RWPE1 (cell line): ENCODE results near the gene PDE4D.

Experiments used
- CTCF ChIA-PET: fragments of 350-600 bp; sonication (Branson Sonifier 250); formaldehyde crosslinking; extraction: SDS; loops from one replicate; lab custom pipeline; 2021; lab: Yijun Ruan, JAX
- POLR2A ChIA-PET: fragments of 400-600 bp; formaldehyde crosslinking; extraction: SDS; loops from one replicate; lab custom pipeline; 2020; ENCODE audit warnings: antibody characterized with exemption; ENCODE audit not compliant: low non-redundant PET; lab: Yijun Ruan, JAX
- DNase-seq: peaks from one replicate; pipeline ENCODE4 v3.0.0; 2012; ENCODE audit warnings: low spot score
- H3K27ac ChIP-seq: fragments of 450-650 bp; 2 replicates; pipeline ENCODE4 v1.5.1; 2017
- TF ChIP-seq, protein P1 (sequence below): fragments of 450-650 bp; conservative IDR thresholded peaks from 2 replicates; pipeline ENCODE4 v1.5.1; 2017; ENCODE audit warnings: low read depth, mild to moderate bottlenecking

PDE4D gene

DNA sequence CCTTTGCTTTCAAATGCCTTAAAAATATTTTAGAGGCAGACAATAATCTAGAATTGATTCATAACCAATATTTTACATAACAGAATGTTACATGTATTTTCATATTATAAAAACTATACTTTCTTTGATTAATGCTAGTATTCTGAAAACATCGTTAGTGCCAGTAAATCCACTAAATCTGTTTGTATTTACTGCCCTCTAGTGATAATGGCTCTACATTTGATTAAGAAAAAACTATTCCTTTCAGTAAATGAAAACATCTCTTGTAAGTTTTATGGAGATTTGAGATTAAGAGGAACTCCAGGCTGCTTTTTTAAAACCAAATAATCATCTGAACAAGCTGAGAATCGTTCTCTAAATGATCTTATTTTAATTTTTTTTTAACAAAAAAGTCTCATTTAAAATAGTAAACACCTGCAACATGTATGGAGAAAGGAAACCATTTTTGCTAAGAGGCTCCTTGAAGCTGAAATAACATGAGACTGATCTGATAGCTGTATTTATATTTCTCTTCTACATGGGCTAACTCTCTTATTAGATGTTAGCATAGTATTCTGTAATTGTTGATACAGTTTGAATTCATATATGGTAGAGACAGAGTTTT, 886.0 kb downstream of the PDE4D start:
- H3K27ac ChIP-seq: no peak overlapping the region
- TF ChIP-seq, protein P1, sequence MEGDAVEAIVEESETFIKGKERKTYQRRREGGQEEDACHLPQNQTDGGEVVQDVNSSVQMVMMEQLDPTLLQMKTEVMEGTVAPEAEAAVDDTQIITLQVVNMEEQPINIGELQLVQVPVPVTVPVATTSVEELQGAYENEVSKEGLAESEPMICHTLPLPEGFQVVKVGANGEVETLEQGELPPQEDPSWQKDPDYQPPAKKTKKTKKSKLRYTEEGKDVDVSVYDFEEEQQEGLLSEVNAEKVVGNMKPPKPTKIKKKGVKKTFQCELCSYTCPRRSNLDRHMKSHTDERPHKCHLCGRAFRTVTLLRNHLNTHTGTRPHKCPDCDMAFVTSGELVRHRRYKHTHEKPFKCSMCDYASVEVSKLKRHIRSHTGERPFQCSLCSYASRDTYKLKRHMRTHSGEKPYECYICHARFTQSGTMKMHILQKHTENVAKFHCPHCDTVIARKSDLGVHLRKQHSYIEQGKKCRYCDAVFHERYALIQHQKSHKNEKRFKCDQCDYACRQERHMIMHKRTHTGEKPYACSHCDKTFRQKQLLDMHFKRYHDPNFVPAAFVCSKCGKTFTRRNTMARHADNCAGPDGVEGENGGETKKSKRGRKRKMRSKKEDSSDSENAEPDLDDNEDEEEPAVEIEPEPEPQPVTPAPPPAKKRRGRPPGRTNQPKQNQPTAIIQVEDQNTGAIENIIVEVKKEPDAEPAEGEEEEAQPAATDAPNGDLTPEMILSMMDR: peak; percentile 69
- ChIA-PET POLR2A (no interaction called here), CTCF (interaction anchor here (0.6 to 1.9 kb wide), 7 partner anchors 97 to 888 kb away, joined by 3 to 15 read pairs (median 3); no protein-coding TSS in a partner anchor)
- DNase-seq: peak; percentile 46

DNA sequence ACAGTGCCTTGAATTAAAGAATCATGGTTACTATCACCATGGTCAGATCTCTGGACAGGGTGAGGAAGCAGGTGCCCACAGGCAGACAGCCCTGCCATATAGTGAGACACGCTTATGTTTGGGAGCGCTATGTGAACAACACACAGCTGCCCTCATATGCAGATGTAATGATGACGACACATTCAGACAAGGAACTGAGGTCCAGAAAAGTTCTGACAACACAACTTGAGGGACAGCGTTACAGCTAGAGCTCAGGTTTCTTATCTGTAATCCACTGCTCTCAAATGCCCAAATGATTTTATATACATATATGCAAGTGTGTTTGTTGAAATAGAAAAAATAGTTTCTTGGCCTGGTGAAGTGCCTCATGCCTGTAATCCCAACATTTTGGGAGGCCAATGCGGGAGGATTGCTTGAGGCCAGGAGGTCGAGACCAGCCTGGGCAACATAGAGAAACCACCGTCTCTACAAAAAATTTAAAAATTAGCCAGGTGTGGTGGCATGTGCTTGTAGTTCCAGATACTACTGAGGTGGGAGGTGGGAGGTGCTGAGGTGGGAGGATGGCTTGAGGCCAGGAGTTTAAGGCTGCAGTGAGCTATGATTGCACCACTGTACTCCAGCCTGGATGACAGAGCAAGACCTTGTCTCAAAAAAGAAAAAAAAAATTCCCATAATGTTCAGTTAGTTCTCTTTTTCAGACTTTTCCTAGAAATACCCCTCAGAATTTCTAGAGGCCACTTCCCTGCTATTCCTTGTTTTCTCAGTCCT, 887.4 kb downstream of the PDE4D start:
- TF ChIP-seq, protein P1: no peak
- ChIA-PET POLR2A (no interaction called here), CTCF (interaction anchor here (1.3 to 1.9 kb wide), 2 partner anchors 115 to 120 kb away, joined by 3 to 15 read pairs; no protein-coding TSS in a partner anchor)

DNA sequence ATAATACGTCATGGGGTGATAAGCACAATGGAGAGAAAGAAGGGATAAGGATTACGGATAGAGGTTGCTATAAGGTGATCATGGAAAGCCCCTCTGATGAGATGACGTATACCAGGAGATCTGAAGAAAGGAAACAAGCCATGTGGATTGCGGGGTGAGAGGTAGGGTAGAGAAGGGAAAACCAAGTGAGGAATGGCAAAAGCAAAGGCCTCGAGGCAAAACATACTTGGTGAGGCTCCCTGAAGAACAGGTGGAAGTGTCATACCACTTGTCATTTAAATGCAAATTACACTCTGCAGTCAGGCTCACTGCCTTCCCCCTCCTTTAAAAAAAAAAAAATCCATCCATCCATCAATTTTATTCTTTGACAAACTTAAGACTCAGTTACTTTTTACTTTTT, 889.9 kb downstream of the PDE4D start:
- no peak overlapping the region for H3K27ac ChIP-seq
- ChIA-PET CTCF (interaction anchor here (0.6 kb wide), 1 partner anchor 421 kb away, joined by 4 read pairs; the partner anchor contains the start of gene RAB3C), POLR2A (no interaction called here)
- TF ChIP-seq, protein P1: no peak
- no peak for DNase-seq

More for the DNA sequence above, 887.4 kb downstream of the PDE4D start:
- H3K27ac ChIP-seq: no peak overlapping the region
- no peak for DNase-seq

DNA sequence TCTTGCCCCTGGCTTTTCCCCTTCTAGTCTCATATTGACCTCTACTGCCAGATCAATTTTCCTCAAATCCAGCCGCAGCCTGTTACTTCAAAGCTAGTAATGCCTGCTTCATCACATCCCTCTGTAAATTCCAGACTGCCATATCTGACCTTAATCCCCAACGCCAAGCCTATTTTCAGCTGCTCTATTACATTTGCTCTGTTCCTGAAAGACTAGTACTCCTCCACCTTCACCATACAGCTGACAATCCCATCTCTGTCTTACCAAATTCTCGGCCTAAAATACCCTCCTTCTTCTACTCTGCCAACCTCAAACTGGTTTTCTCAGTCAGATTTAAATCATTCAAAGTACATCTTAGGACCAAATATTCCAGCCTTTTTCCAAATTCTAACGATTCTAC, 890.4 kb downstream of the PDE4D start:
- POLR2A ChIA-PET: interaction anchor here (0.5 kb wide), 1 partner anchor 9 kb away, joined by 3 read pairs; no protein-coding TSS in a partner anchor
- DNase-seq: no peak
- CTCF ChIA-PET: interaction anchor here (0.6 to 0.7 kb wide), 2 partner anchors 116 to 420 kb away, joined by 4 read pairs; partner anchors contain the start of gene RAB3C
- TF ChIP-seq, protein P1: no peak
- no peak overlapping the region for H3K27ac ChIP-seq

DNA sequence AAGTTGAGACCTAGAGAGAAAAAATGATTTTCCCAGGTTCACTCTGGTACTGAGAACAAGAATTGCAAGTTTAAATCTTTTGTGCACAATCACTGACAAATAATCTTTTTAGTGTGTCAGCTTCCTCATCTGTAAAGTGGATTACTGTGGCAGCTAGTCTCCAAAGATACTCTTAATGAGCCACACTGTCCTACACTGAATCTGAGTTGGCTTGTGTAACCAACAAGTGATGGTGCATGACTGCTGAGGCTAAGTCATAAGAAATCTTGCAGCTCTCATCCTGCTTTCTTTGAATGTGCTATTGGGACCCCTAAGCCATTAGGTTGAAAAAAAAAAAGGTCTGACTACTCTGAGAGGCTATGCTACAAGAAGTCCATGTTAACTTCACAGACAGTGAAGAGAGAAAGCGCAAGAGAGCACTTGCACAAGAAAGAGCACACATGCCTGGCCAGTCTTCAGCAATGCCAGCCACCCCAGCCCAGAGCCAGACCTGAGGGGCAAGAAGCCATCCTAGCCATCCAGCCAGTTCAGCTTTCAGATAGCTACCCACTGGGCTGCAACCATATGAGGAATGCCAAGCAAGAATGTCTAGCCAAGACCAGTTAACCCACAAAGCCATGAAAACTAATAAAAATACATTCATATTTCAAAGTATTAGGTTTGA, 891.2 kb downstream of the PDE4D start:
- ChIA-PET POLR2A (interaction anchor here (0.5 kb wide), 1 partner anchor 10 kb away, joined by 3 read pairs; no protein-coding TSS in a partner anchor), CTCF (interaction anchor here (0.6 to 0.7 kb wide), 2 partner anchors 116 to 542 kb away, joined by 3 to 4 read pairs; no protein-coding TSS in a partner anchor)
- DNase-seq: no peak
- TF ChIP-seq, protein P1: no peak
- no peak overlapping the region for H3K27ac ChIP-seq

DNA sequence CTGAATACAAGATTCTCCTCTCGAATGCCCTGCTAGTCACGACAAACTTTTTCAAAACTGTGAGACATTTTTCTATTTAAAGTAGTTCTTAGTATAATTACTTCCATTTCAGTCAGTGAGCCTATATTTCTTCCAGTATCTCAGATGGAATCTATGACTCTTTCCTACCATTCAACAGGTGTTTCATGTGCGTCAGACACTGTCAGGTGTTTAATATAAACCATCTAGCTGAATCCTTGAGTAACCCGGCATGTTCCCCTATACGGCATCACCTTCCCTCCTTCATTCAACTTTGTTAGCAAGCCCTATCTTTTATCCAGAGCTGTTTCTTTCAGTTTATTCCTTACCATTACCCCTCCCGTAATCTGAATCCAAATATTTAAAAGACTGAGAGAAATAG, 891.8 kb downstream of the PDE4D start:
- DNase-seq: no peak
- no peak overlapping the region for H3K27ac ChIP-seq
- TF ChIP-seq, protein P1: no peak
- ChIA-PET POLR2A (no interaction called here), CTCF (interaction anchor here (0.6 kb wide), 1 partner anchor 541 kb away, joined by 3 read pairs; no protein-coding TSS in a partner anchor)
